HG03439 (cell line): Measurements from ENCODE around the gene PRG3.
"Not testable (repeated sequence)": the region's sequence is repeated elsewhere in the genome, so short reads cannot be mapped to it uniquely, and the experiment has no call there.

Experiments used
- ATAC-seq: cut with Tn5 transposase; IDR thresholded peaks from one replicate; pipeline ENCODE4 v1.9.1; 2021; ENCODE audit warnings: mild to moderate bottlenecking, moderate library complexity; ENCODE audit not compliant: unreplicated experiment

The PRG3 gene

DNA sequence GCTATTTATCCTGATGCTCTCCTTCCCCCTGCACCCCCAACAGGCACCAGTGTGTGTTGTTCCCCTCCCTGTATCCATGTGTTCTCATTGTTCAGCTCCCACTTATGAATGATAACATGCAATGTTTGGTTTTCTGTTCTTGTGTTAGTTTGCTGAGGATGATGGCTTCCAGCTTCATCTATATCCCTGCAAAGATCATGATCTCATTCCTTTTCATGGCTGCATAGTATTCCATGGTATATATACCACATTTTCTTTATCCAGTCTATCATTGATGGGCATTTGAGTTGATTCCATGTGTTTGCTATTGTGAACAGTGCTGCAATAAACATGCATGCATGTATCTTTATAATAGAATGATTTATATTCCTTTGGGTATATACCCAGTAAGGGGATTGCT, 19.5 kb downstream of the PRG3 start:
- ATAC-seq: not testable (repeated sequence)

DNA sequence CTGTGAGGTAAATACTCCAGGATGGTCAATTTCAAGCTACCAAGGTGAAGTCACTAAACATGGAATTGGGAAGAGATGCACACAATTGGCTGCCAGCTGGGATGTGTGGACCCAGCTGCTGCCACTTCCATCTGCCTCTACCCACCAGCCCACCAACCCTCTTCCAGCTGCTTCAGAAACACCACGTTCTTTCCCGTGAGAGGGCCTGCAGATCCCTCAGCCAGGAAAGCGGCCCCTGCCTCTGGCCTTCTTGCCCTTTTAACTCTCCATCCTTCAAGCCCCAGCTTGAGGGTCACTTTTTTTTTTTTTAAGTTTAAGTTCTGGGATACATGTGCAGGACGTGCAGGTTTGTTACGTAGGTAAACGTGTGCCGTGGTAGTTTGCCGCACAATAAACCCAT, 20.0 kb downstream of the PRG3 start:
- ATAC-seq: no peak

DNA sequence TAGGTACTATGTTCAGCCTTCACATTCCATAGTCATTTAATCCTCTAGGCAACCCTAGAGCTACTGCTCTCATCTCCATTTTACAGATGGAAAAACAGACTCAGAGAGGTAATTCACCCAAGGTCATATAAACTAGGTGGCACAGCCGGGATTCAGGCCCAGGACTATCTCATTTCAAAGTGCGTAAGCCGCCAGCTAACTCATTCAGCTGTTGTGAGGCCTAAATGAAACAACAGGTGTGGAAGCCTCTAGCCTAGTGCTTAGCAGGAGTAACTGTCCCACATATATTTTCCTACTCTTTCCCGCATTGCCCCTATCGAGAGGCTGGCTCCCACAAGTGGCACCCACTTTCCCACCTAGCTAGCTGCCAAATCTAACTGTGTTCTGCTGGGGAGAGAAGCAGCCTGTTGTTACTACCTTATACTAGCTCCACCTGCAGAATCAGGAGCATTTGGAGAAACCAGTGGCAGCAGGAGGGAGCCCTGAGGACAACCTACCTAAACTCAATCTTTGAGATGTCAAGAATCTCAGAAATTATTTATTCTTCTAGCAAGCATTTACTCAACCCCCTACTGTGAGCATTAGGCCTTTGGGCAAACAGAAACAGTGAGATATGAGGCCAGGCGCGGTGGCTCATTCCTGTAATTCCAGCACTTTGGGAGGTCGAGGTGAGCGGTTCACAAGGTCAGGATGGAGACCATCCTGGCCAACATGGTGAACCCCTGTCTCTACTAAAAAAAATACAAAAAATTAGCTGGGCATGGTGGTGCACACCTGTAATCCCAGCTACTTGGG, 20.9 kb downstream of the PRG3 start:
- ATAC-seq: no peak

DNA sequence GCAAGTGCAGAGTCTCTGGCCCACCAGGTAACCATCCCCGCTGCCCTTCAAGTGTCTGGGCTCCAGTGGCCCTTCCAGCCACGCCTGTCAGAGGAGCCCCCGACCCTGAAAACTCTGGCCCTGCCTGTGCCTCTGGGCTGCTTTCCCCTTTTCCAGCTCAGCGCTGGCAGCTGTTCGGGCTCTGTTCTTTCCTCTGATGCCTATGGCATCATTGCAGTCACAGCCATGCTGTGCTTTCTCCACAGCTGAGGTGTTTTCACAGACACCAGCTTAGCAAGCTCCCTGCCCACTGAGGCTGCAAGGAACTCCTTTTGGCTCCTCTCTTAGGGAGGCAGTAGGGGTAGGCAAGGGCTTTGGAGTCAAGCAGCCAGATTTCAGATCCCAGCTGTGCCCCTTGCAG, 21.6 kb downstream of the PRG3 start:
- no peak for ATAC-seq

DNA sequence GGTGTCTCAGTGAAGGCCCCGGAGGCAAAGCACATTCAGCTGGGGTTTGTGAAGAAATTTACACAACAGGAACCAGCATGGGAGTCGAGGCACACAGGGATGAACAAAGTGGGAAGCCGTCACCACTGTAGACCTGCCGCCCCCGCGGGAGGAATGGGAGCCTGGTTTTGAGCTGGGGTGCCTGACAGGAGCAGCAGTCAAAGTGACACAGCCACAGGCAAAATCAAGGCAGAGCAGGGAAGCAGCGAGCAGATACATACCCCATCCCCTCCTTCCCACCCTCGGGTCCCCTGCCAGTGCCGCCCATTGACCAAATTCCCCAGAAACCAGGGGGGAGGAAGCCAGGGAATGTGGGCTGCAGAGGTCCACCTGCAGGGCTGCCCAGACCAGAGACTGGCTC, 22.0 kb downstream of the PRG3 start:
- no peak for ATAC-seq

DNA sequence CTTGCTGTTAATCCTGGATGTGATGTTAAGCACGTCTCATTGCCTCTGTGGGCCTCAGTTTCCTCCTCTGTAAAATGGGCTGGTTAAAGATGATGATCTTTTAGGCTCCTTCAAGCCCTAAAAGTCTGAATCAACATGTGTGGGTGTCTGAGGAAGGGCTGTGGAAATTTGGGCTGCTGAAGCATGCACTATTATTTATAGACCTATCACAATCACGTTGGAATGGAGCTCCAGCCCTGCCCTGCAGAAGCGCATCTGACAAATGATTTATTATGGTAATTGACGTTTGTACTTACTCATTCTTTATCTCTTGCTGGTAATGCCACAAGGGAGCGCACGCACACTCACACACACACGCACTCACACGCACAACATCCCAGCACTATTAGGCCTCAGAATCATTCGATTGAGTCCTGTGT, 22.4 kb downstream of the PRG3 start:
- ATAC-seq: no peak

DNA sequence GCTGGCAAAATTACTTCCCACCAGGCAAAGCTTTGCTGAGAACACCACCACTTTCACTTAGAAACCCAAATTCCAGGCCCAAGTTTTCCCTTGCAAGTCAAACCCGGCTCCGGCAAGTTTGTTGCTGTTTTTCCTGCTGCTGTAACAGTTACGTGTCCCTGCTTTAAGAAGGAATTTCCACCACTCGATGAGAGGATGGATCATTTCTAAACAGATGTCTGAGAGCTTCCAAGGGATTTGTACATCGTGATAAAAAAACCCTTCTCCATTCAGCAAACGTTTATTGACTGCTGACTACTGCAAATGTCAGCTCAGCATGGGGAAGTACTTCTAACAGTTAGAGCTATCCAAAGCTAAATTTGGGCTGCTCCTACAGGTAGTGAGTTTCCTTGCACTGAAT, 23.1 kb downstream of the PRG3 start:
- no peak for ATAC-seq

DNA sequence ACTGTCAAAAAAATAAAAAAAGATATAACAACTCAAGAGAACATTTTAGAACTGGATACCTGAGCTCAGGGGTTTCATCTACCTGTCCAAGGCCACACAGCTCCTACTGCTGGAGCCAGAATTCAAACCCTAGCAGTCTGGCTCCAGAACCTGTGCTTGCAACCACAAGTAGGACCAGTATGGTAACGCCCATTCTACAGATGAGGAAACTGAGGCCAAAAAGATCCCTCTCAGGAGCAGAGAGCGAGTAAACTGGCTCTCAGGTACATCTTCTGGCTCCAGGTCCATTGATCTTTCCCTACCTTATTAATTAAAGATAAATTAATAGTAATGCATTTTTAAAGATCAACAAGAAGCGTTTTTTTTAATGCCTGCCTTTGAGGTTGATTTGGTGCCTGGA, 23.6 kb downstream of the PRG3 start:
- ATAC-seq: no peak

DNA sequence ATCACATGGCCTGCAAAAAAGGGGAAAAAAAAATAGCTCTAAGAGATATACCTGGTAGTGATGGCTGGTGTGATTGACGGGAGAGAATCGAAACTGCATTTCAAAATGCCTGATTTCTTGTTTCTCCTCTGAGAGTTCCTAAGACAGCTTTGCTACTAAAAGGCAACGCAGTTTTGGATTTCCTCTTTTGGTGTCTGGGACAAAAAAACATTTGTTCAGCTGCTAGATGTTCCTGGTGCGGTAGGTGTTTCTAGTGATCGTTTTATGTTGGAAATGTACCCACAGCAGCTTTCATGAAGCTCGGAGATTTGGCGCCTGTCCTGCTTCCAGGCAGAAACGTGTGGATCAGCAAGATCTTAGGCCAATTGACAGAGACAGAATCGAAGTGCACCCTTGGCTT, 24.7 kb downstream of the PRG3 start:
- ATAC-seq: no peak

DNA sequence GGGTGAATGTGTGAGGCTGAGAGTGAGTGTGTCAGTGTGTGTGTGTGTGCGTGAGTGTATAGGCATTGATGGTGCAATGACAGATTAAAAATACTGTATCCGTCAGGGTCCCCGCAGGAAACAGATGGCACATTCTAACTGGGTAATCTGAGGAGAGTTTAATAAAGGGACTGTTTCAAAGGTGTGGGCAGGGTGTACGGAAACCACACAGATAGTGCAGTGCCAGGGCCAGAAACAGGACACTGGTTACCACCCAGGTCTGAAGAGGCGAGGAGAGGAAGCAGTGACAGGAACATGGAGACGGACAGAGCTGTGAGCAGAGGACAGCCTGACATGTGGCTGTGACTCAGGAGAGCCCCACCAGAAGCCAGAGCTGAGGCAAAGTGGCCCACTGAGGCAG, 26.3 kb downstream of the PRG3 start:
- no peak for ATAC-seq

DNA sequence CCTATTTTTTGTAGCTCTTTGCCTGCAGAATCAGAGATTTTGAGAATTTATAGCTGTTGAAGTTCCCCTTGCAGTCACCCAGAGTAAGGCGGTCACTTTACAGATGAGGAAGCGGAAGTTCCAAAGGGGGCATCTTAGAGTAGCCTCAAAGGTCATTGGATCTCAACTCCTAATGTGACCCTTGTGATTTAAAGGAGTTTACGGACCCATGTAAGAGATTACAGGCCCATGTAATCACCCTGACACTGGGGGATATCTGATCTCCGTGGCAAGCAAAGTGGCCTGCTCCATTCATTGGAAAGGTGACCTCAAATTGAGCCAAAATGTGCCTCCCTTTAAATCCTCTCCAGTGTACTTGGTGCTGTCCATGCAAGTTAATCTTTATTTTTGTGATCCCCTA, 27.1 kb downstream of the PRG3 start:
- no peak for ATAC-seq

DNA sequence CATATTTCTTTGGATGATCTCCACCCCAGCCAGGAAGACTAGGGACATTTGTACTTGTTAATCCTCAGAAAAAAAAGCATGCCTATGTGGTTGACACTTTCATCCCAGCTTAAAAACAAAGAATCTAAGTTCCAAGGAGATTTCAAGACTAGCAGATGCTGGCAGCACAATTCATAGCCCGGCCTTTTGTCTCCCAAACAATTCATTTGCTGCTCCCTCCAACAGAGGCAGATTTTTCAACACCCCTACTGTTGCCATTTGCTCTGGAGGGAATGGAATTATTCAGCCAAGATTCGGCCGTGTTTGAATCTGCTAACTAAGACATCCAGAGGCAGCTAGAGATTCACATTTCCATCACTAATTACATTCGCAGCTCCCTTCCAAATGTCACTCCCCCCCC, 27.5 kb downstream of the PRG3 start:
- ATAC-seq: no peak

DNA sequence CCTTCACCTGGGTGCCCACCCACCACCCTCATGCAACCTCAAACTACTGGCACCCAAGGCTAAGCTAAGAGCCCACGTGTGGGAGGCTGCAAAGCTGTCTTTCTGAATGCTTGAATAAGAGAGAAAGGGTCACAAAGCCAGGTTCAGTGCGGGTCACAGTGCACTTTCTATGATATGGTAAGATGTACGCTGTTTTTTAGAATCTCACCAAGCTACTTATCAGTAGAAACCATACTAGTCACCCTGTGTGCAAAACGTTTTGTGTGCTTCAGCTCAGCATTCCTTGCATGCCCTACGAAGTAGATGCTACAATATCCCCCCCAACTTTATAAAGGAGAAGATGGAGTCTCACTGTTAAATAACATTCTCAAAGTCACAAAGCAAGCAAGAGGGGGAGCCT, 27.9 kb downstream of the PRG3 start:
- ATAC-seq: no peak

DNA sequence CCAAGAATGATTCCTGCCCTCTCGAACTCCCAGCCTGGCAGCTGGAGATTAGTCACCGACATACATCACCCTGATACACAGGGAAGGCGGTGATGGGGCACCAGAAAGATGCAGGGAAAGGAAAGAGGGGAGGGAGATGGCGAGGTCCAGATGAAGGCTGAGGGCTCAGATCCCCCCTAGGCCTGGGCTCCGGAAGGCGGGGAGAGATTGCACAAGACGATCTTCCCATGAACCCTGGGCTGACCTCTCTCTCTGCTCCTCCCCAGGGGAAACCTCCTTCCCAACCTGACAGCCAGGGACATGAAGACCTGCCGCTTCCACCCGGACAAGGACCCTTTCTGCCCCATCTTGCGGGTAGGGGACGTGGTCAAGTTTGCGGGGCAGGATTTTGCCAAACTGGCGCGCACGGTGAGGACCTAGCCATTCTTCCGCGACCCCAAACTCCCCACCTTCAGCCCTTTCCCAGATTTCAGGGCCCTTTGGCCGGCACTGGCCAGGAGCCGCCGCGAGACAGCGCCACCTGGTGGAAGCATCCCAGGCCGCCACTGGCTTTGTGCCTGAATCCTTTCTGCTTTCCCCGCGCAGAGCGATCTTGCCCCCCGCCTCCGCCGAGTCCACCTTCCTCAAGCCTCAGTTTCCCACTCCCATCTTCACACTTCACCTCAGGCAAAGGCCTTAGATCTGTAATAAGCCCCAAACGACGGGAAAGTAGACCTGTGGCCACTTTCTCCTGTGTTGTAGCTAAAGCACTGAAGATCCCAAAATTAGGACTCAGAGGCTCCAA, 31.3 kb downstream of the PRG3 start:
- ATAC-seq: no peak

DNA sequence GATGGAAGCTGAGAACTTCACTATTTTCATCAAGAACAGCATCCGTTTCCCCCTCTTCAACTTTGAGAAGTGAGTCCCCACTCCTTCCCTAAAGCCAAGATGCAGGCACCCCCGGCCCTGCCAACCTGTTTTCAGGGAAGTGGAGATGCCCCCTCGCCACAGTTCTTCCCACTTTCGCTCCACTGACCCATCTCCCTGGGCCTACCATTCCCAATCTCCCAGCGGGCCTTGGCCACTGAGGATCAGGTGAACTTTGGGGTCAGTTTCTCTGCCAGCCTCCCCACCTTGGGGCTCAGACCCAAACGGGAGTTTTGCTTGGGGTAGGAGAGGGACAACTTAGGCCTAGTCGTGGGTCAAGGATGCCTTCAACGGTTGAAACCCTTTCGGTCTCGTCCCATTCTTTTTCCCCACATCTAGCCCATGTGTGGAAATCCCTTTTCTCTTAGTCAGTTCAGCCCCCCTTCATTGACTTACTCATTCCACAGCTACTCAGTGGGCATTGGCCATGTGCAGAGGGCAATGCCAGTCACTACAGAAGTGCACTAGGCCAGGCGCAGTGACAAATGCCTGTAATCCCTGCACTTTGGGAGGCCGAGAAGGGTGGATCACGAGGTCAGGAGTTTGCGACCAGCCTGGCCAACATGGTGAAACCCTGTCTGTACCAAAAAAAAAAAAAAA, 32.2 kb downstream of the PRG3 start:
- ATAC-seq: no peak

DNA sequence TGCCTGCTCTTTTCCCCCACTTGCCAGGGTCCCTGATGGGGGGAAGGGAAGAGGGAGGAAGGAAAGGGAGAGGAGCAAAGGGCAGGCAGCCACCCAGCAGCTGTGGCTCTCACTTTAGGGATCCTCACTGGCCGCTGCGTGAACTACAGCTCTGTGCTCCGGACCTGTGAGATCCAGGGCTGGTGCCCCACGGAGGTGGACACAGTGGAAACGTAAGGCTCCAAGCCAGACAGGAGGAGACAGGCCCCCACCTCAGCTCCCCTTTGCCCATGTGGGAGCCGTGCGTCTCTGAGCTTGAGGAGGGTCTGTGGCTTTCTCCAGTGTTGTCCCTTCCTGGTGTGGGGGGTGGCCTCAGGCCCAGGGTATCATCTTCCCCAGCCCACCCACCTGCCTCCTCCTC, 32.9 kb downstream of the PRG3 start:
- ATAC-seq: no peak

DNA sequence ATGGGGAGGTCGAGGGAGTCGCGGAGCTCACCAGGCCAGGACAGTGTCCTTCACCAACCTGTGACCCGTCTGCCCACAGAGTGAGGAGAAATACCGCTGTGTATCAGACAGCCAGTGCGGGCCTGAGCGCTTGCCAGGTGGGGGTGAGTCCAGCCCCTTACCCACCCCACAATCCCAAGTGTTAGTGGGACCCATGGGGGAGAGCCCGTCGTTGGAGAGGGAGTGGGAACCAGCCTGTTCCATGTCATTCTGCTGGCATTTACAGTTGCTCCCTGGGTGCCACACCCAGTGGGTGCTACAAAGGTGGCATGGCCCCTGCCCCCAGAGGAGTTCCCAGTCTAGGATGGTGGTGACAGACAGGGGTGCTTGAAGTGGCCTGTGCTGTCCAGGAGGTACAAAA, 33.6 kb downstream of the PRG3 start:
- ATAC-seq: no peak

DNA sequence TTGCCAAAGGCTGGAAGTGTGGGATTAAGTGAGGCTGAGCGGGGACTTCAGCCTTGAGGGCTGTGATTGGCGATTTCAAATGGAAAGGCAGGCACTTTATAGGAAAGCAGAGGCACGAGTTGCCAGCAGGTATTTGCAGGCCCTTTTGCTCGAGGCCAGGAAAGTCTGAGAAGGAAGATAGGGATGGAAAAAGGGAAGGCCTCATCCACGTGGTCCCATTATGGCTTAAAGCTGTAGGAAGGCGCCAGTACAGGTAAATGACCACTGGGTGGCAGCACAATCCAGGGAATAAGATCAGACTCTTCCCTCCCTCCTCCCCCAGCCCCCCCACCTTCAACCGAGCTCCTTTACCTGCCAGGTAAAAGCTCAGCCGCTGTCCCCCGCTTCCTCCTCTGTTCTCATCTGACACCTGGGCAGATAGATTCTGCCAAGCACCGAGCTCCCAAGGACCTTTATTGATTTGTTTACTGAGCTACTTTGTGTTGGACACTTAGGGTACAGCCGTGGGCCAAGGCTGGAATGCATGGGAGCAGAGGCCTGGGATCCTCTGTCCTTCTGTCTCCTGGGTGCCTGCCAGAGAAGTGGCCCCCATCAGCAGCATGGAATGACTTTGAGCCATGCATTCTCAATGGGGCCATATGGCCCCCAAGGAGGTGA, 35.3 kb downstream of the PRG3 start:
- ATAC-seq: no peak

DNA sequence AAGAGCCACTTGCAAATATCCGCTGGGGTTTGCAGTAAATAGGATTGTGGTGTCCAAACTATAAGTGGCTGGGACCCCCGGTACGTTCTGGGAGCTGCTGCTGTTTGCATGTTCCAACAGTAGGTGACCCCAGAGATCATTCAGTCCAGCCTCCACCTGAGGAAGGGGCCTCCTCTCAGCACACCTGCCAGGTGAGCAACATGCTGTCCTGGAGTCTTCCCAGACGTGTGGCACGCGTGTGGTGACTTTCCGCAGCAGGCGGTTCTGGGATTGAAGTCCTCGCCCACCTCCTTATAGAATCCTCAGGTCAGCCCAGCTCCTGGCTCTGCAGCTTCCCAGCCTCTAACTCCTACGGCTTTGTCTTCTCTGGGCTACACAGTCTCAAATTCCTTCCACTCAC, 36.1 kb downstream of the PRG3 start:
- ATAC-seq: no peak

DNA sequence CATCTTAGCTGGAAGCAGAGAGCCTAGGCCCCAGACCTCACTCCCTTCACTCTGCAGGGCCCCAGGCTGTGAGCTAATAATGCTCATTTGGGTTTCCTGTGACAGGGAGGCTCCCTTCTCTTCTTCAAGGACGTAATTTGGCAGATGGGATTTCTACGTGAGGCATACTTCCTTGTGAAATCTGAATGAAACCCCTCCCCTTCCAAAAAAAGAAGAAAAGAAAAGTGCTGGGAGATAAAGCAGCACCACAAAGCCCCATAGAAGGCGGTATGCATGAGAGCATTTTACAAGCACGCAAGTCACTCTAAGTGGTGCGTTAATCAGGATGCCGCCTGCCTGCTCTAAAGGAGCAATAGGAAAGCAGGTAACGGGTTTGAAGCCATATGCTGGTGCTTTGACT, 37.1 kb downstream of the PRG3 start:
- ATAC-seq: no peak

DNA sequence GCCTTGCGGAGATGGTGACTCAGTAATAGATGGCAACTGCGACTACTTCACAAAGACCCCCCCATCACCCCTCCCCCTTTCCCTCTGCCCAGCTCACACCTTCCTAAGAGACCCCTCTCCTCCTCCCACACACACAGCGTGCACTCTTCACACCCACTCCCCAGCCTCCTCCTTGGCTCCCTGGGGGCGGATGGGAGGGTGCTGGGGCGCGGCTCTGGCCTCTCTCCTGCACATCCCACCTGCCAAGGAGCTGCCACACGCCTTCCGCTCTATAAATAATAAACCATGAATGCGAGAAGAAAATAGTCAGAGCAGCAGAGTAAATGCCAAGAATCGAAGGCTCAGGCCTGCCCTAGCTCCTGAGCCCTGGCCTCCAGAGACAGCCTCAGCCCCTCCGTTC, 38.2 kb downstream of the PRG3 start:
- no peak for ATAC-seq
